Glomerular visceral epithelial cell (primary cell): ENCODE data around the gene BTBD17.

Source experiments
- DNase-seq: peaks from one replicate; pipeline ENCODE4 v3.0.0-alpha.2; 2016; ENCODE audit errors: extremely low spot score

Gene BTBD17

GRCh38 chr17:74335529-74336062 lies 26.1 kb downstream of the BTBD17 start:
- DNase-seq, result no peak

GRCh38 chr17:74334393-74335039 lies 27.2 kb downstream of the BTBD17 start:
- DNase-seq, result no peak

- no peak for DNase-seq
These were observed 28.8 kb downstream of the BTBD17 start for GRCh38 chr17:74332763-74333283.

GRCh38 chr17:74332017-74332650 lies 29.5 kb downstream of the BTBD17 start:
- no peak for DNase-seq

GRCh38 chr17:74330446-74330845 lies 31.2 kb downstream of the BTBD17 start:
- DNase-seq, result no peak

GRCh38 chr17:74329378-74329777 lies 32.3 kb downstream of the BTBD17 start:
- DNase-seq, result no peak

- no peak for DNase-seq
These were observed 33.2 kb downstream of the BTBD17 start for GRCh38 chr17:74328487-74328886.

- DNase-seq, result no peak
These were observed 35.2 kb downstream of the BTBD17 start for GRCh38 chr17:74326506-74326905.

GRCh38 chr17:74325743-74326379 lies 35.8 kb downstream of the BTBD17 start, which contains the start of gene KIF19:
KIF19 (plus strand) TSS chr17:74326226; CDS start chr17:74326350, 124 bp downstream.
- no peak for DNase-seq

- DNase-seq, result no peak
These were observed 36.3 kb downstream of the BTBD17 start for GRCh38 chr17:74325376-74325742.

GRCh38 chr17:74324521-74324920 lies 37.1 kb downstream of the BTBD17 start:
- DNase-seq, result no peak

GRCh38 chr17:74318391-74318790 lies 43.3 kb downstream of the BTBD17 start:
- DNase-seq, result no peak

GRCh38 chr17:74317071-74317470 lies 44.6 kb downstream of the BTBD17 start:
- DNase-seq, result no peak

- no peak for DNase-seq
These were observed 45.4 kb downstream of the BTBD17 start for GRCh38 chr17:74316220-74316619.

- no peak for DNase-seq
These were observed 46.8 kb downstream of the BTBD17 start for GRCh38 chr17:74314877-74315276.

- DNase-seq, result no peak
These were observed 51.8 kb downstream of the BTBD17 start for GRCh38 chr17:74309902-74310301.

GRCh38 chr17:74307984-74308773 lies 53.5 kb downstream of the BTBD17 start:
- no peak for DNase-seq
